Transverse colon (tissue), 4 donors: Measurements from ENCODE around the gene VTN.

ENCODE experiments used
- EP300 ChIP-seq: sonication (generic); formaldehyde crosslinking; IDR thresholded peaks from one replicate; pipeline ENCODE4 v1.6.1; 2017; ENCODE audit warnings: antibody characterized with exemption, low read depth
- POLR2A ChIP-seq: fragments of 450-650 bp; IDR thresholded peaks from one replicate; pipeline ENCODE4 v1.6.1; 2016; ENCODE audit warnings: antibody characterized with exemption, mild to moderate bottlenecking, moderate library complexity
- POLR2AphosphoS5 ChIP-seq, 3 donors: sonication (generic); formaldehyde crosslinking; IDR thresholded peaks; one replicate each; pipeline ENCODE4 v1.6.1; 2016; ENCODE audit warnings: antibody characterized with exemption in 3 of 3
- TF ChIP-seq, protein P1 (sequence below), 5 experiments: fragments of 200-600 bp in 3 of 5; fragments of 450-650 bp in 2 of 5; sonication (generic) in 3 of 5; IDR thresholded peaks; 1 replicate in 2 of 5; 2 replicates in 3 of 5; pipeline ENCODE4 v1.5.1; 2016 to 2017; ENCODE audit warnings: antibody characterized with exemption in 5 of 5, inconsistent platforms in 3 of 5, mild to moderate bottlenecking in 2 of 5, moderate library complexity in 1 of 5

DNA sequence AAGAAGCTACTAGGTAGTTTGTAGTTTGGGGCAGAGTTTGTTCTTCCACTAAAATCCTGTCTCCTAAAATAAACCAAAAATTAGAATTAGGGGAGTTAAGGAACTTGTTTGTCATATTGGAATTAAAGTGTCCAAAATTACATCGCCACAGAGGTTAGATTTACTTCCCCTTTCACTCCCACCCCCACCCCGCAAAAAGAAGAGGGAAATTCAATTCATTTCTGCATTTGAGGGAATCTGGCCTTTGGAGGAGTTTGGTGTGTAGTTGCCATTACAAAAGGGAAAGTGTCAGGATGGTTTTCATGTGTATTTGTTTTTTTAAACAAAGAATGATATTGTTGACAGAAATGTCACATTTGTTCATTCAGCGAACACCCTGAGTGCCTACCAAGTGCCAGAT, 45.3 kb downstream of the VTN start:
- TF ChIP-seq, protein P1, sequence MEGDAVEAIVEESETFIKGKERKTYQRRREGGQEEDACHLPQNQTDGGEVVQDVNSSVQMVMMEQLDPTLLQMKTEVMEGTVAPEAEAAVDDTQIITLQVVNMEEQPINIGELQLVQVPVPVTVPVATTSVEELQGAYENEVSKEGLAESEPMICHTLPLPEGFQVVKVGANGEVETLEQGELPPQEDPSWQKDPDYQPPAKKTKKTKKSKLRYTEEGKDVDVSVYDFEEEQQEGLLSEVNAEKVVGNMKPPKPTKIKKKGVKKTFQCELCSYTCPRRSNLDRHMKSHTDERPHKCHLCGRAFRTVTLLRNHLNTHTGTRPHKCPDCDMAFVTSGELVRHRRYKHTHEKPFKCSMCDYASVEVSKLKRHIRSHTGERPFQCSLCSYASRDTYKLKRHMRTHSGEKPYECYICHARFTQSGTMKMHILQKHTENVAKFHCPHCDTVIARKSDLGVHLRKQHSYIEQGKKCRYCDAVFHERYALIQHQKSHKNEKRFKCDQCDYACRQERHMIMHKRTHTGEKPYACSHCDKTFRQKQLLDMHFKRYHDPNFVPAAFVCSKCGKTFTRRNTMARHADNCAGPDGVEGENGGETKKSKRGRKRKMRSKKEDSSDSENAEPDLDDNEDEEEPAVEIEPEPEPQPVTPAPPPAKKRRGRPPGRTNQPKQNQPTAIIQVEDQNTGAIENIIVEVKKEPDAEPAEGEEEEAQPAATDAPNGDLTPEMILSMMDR (IDR thresholded peaks at IDR 0.05), result no peak
- TF ChIP-seq POLR2AphosphoS5 (IDR thresholded peaks at IDR 0.05), result no peak
- TF ChIP-seq EP300, result no peak
- TF ChIP-seq POLR2A, result no peak
